ENCODE measurements around the gene MIXL1. TPM values are rescaled to one million over a fixed set of nuclear protein-coding genes. Genes with fewer than 3 reads are reported as not detected.

MIXL1 gene
- total and polyA plus RNA-seq, 2 of the 13 experiments (the other 11 are each of a cell fraction or from before 2014, with no cell fraction given): 7.6 to 18.5 TPM

DNA sequence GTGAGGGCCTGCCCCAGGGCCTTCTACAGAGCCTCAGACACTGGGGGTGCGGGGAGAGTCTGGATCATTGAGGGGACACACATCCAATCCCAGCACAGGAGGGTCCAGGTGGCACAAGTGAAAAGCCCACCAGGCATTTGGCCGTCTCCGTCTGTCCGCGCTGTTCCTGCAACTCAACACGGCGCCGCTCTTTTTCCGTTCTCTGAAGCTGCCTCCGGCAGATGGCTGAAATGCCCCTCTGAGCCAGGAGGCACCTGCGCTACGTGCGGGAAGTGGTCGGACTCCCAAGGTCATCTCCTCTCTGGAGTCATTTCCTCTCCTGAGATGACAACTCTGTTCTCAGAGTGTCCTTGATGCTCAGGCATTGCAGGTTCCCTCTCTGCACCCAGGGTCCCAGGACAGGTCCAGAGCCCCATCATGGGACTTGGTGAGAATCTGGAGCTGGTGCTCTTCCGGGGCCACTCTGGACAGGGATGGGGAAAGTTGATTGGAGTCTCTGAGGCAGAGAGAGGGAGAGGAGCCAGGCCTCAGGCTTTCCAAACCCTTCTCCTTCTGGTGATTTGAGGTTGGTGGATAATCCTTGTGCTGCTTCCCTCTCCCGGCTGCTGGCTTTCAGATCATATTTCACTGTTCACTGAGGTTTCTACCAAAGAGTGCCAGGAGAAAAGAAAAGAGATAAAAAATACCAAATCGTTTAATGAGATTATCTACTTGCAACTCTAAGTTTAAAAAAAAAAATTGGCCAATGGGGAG lies 14.0 kb upstream of the MIXL1 start (continued):
- TF ChIP-seq, protein P1, sequence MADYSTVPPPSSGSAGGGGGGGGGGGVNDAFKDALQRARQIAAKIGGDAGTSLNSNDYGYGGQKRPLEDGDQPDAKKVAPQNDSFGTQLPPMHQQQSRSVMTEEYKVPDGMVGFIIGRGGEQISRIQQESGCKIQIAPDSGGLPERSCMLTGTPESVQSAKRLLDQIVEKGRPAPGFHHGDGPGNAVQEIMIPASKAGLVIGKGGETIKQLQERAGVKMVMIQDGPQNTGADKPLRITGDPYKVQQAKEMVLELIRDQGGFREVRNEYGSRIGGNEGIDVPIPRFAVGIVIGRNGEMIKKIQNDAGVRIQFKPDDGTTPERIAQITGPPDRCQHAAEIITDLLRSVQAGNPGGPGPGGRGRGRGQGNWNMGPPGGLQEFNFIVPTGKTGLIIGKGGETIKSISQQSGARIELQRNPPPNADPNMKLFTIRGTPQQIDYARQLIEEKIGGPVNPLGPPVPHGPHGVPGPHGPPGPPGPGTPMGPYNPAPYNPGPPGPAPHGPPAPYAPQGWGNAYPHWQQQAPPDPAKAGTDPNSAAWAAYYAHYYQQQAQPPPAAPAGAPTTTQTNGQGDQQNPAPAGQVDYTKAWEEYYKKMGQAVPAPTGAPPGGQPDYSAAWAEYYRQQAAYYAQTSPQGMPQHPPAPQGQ (CRISPR knock-in tag; IDR thresholded peaks at IDR 0.05; ENCODE audit: borderline replicate concordance): no peak
- no peak for TF ChIP-seq ZNF761 (CRISPR knock-in tag; conservative IDR thresholded peaks at IDR 0.05)
- no peak for TF ChIP-seq ZSCAN20 (CRISPR knock-in tag; IDR thresholded peaks at IDR 0.05; ENCODE audit: borderline replicate concordance)
- no peak for TF ChIP-seq TOE1 (CRISPR knock-in tag; IDR thresholded peaks at IDR 0.05)
- TF ChIP-seq RFXANK (CRISPR knock-in tag; IDR thresholded peaks at IDR 0.05): no peak
- no peak for TF ChIP-seq ZNF383 (CRISPR knock-in tag; IDR thresholded peaks at IDR 0.05; ENCODE audit: borderline replicate concordance)
- TF ChIP-seq ZNF720 (CRISPR knock-in tag; IDR thresholded peaks at IDR 0.05): no peak
- TF ChIP-seq, protein P2, sequence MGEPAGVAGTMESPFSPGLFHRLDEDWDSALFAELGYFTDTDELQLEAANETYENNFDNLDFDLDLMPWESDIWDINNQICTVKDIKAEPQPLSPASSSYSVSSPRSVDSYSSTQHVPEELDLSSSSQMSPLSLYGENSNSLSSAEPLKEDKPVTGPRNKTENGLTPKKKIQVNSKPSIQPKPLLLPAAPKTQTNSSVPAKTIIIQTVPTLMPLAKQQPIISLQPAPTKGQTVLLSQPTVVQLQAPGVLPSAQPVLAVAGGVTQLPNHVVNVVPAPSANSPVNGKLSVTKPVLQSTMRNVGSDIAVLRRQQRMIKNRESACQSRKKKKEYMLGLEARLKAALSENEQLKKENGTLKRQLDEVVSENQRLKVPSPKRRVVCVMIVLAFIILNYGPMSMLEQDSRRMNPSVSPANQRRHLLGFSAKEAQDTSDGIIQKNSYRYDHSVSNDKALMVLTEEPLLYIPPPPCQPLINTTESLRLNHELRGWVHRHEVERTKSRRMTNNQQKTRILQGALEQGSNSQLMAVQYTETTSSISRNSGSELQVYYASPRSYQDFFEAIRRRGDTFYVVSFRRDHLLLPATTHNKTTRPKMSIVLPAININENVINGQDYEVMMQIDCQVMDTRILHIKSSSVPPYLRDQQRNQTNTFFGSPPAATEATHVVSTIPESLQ (CRISPR knock-in tag; conservative IDR thresholded peaks at IDR 0.05): no peak
- TF ChIP-seq ZNF572 (CRISPR knock-in tag; IDR thresholded peaks at IDR 0.05): 0 out of 2 replicates have a peak, but pooled peaks have one; percentile 33
- TF ChIP-seq, protein P3, sequence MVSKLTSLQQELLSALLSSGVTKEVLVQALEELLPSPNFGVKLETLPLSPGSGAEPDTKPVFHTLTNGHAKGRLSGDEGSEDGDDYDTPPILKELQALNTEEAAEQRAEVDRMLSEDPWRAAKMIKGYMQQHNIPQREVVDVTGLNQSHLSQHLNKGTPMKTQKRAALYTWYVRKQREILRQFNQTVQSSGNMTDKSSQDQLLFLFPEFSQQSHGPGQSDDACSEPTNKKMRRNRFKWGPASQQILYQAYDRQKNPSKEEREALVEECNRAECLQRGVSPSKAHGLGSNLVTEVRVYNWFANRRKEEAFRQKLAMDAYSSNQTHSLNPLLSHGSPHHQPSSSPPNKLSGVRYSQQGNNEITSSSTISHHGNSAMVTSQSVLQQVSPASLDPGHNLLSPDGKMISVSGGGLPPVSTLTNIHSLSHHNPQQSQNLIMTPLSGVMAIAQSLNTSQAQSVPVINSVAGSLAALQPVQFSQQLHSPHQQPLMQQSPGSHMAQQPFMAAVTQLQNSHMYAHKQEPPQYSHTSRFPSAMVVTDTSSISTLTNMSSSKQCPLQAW (CRISPR knock-in tag; IDR thresholded peaks at IDR 0.05): 0 out of 2 replicates have a peak, but pooled peaks have one; percentile 37
- no peak for TF ChIP-seq TSC22D2 (CRISPR knock-in tag; IDR thresholded peaks at IDR 0.05; ENCODE audit: borderline replicate concordance)
- TF ChIP-seq JUN (CRISPR knock-in tag; IDR thresholded peaks at IDR 0.05): no peak
- TF ChIP-seq SMAD9 (CRISPR knock-in tag; IDR thresholded peaks at IDR 0.05): no peak
- TF ChIP-seq, protein P4, sequence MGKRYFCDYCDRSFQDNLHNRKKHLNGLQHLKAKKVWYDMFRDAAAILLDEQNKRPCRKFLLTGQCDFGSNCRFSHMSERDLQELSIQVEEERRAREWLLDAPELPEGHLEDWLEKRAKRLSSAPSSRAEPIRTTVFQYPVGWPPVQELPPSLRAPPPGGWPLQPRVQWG (CRISPR knock-in tag; IDR thresholded peaks at IDR 0.05; ENCODE audit: borderline replicate concordance, low read depth): no peak
- TF ChIP-seq PLRG1 (conservative IDR thresholded peaks at IDR 0.05): no peak
- TF ChIP-seq ZNF496 (CRISPR knock-in tag; IDR thresholded peaks at IDR 0.05; ENCODE audit: insufficient replicate concordance): no peak
- TF ChIP-seq SAP130 (CRISPR knock-in tag; IDR thresholded peaks at IDR 0.05; ENCODE audit: low read depth): peak; percentile 43; the same call in 1 of the 2 replicates
- TF ChIP-seq MAZ (IDR thresholded peaks at IDR 0.05; ENCODE audit: borderline replicate concordance, low read depth, low read length): no peak
- TF ChIP-seq MAZ (CRISPR knock-in tag; IDR thresholded peaks at IDR 0.05; ENCODE audit: low read depth): no peak
- no peak for TF ChIP-seq PHF5A (CRISPR knock-in tag; IDR thresholded peaks at IDR 0.05; ENCODE audit: low read depth, unreplicated experiment)
- no peak for TF ChIP-seq SMARCC2 (IDR thresholded peaks at IDR 0.05)
- TF ChIP-seq ATAD3A (CRISPR knock-in tag; IDR thresholded peaks at IDR 0.05): no peak
- TF ChIP-seq, protein P5, sequence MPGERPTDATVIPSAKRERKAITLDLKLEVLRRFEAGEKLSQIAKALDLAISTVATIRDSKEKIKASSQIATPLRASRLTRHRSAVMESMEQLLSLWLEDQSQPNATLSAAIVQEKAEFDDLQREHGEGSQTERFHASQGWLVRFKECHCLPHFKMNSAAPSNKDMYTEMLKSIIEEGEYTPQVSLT (CRISPR knock-in tag; IDR thresholded peaks at IDR 0.05; ENCODE audit: borderline replicate concordance, low read depth): no peak
- peak; percentile 61 for TF ChIP-seq HNRNPLL (IDR thresholded peaks at IDR 0.05; ENCODE audit: low read depth, low read length, poor library complexity, severe bottlenecking)
